NB4 (cell line): ENCODE measurements around the gene LPAR5.

ENCODE experiments used
- DNase-seq: peaks from one replicate; pipeline ENCODE4 v3.0.0; 2010; ENCODE audit warnings: low read depth
- H3K4me3 ChIP-seq: one replicate; pipeline ENCODE4 v1.5.1; 2011; ENCODE audit warnings: mild to moderate bottlenecking, low read depth, low read length, moderate library complexity
- CTCF ChIP-seq: IDR thresholded peaks from one replicate; pipeline ENCODE4 v1.5.1; 2012; ENCODE audit warnings: low read depth, low read length
- MAX ChIP-seq: IDR thresholded peaks from 2 replicates; pipeline ENCODE4 v1.6.1; 2011; ENCODE audit warnings: low read depth, low read length
- MYC ChIP-seq: IDR thresholded peaks from 2 replicates; pipeline ENCODE4 v1.6.1; 2011; ENCODE audit warnings: low read depth, low read length
- POLR2A ChIP-seq: IDR thresholded peaks from 2 replicates; pipeline ENCODE4 v1.6.1; 2011; ENCODE audit warnings: mild to moderate bottlenecking; ENCODE audit not compliant: insufficient read length; ENCODE audit errors: extremely low read depth

Gene LPAR5

GRCh38 chr12:6584293-6584692 lies 51.5 kb downstream of the LPAR5 start:
- peak; percentile 26 for DNase-seq
- TF ChIP-seq CTCF (no peak), POLR2A (no peak), MYC (no peak), MAX (no peak)

GRCh38 chr12:6582959-6583358 lies 52.8 kb downstream of the LPAR5 start:
- no peak overlapping the region for H3K4me3 ChIP-seq
- DNase-seq = no peak
- TF ChIP-seq MAX = no peak

More at GRCh38 chr12:6584293-6584692, 51.5 kb downstream of the LPAR5 start:
- H3K4me3 ChIP-seq = no peak overlapping the region

- H3K4me3 ChIP-seq = no peak overlapping the region
- peak; percentile 20 for DNase-seq
These were observed 53.6 kb downstream of the LPAR5 start for GRCh38 chr12:6582196-6582595.

GRCh38 chr12:6575648-6576047 lies 60.1 kb downstream of the LPAR5 start:
- no peak for DNase-seq
- TF ChIP-seq MAX = no peak
- no peak for TF ChIP-seq CTCF
- no peak for TF ChIP-seq MYC
- no peak for TF ChIP-seq POLR2A
- H3K4me3 ChIP-seq = no peak overlapping the region

More at GRCh38 chr12:6582196-6582595, 53.6 kb downstream of the LPAR5 start:
- TF ChIP-seq POLR2A (no peak), MAX (no peak), CTCF (peak; percentile 40), MYC (no peak)

- no peak for DNase-seq
- TF ChIP-seq MAX (no peak), MYC (no peak), CTCF (no peak), POLR2A (no peak)
- no peak overlapping the region for H3K4me3 ChIP-seq
These were observed 61.0 kb downstream of the LPAR5 start for GRCh38 chr12:6574576-6575295.

GRCh38 chr12:6573001-6573400 lies 62.8 kb downstream of the LPAR5 start:
- DNase-seq = no peak

More at GRCh38 chr12:6573001-6573400, 62.8 kb downstream of the LPAR5 start:
- H3K4me3 ChIP-seq = no peak overlapping the region
- no peak for TF ChIP-seq POLR2A
- TF ChIP-seq CTCF = no peak
- no peak for TF ChIP-seq MYC
- TF ChIP-seq MAX = no peak
